Osteoblast (primary cell): ENCODE measurements around the gene ANGEL1. TPM values are rescaled to one million over a fixed set of nuclear protein-coding genes. Genes with fewer than 3 reads are reported as not detected.

Experiments
- DNase-seq: peaks from one replicate; pipeline ENCODE4 v3.0.0; 2011; ENCODE audit warnings: low spot score, mixed read lengths; ENCODE audit not compliant: insufficient read length; ENCODE audit errors: missing footprints
- H2AFZ ChIP-seq: 2 replicates; pipeline ENCODE4 v1.6.0; 2011; ENCODE audit warnings: mild to moderate bottlenecking, low read length
- H3K27ac ChIP-seq: 2 replicates; pipeline ENCODE4 v1.5.1; 2011; ENCODE audit warnings: mild to moderate bottlenecking, low read depth, low read length, moderate library complexity
- H3K27me3 ChIP-seq: 2 replicates; pipeline ENCODE4 v1.6.0; 2012; ENCODE audit warnings: mild to moderate bottlenecking, control low read depth, inconsistent platforms, low read length, moderate library complexity; ENCODE audit not compliant: insufficient read depth
- H3K36me3 ChIP-seq: 2 replicates; pipeline ENCODE4 v1.5.1; 2011; ENCODE audit warnings: mild to moderate bottlenecking, low read length, control low read depth, moderate library complexity; ENCODE audit not compliant: insufficient read depth
- H3K4me1 ChIP-seq: 2 replicates; pipeline ENCODE4 v1.5.1; 2011; ENCODE audit warnings: mild to moderate bottlenecking, low read length, control low read depth, moderate library complexity; ENCODE audit not compliant: insufficient read depth
- H3K4me2 ChIP-seq: 2 replicates; pipeline ENCODE4 v1.6.0; 2011; ENCODE audit warnings: mild to moderate bottlenecking, low read length; ENCODE audit not compliant: insufficient read depth
- H3K4me3 ChIP-seq: fragments of 200-600 bp; sonication (generic); 3 replicates; pipeline ENCODE4 v1.5.1; 2012; ENCODE audit warnings: mild to moderate bottlenecking, low read length, inconsistent platforms; ENCODE audit not compliant: insufficient read depth
- H3K79me2 ChIP-seq: 2 replicates; pipeline ENCODE4 v1.6.0; 2012; ENCODE audit warnings: mild to moderate bottlenecking, low read length, control low read depth, inconsistent platforms; ENCODE audit not compliant: insufficient read depth
- H3K9me3 ChIP-seq: 2 replicates; pipeline ENCODE4 v1.5.1; 2011; ENCODE audit warnings: low read depth, low read length, control low read depth
- H4K20me1 ChIP-seq: 2 replicates; pipeline ENCODE4 v1.6.0; 2012; ENCODE audit warnings: mild to moderate bottlenecking, low read length, control low read depth; ENCODE audit not compliant: insufficient read depth
- CTCF ChIP-seq: IDR thresholded peaks from 2 replicates; pipeline ENCODE4 v1.5.1; 2011; ENCODE audit warnings: mild to moderate bottlenecking, low read depth, low read length, moderate library complexity; ENCODE audit errors: extremely low read depth
- total RNA-seq: library from RNA; depleted of rRNA; stranded (reverse); fragments of >200 nt; gene quantifications from 2 replicates; pipeline ENCODE4 v1.2.3, GENCODE V29; 2012

The ANGEL1 gene
- total RNA-seq, 1 donor, result 8.3 TPM

DNA sequence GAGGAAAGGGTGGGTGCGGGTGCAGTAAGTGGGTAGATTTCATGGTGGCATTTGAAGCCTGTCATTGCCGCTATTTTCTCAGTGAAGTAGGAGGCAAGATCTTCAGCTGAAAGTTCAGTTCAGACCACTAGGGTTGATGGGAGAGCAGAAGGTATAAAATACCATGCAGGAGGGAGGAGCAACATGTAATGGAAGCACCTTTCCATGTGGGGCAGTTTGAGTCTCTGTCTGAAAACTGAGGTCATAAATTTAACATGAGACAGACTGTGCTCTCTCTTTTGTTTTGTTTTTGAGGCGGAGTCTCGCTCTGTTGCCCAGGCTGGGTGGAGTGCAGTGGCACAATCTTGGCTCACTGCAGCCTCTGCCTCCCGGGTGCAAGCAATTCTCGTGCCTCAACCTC lies 36.2 kb upstream of the ANGEL1 start:
- no peak overlapping the region for H3K4me2 ChIP-seq
- H2AFZ ChIP-seq, result no peak overlapping the region
- H3K27me3 ChIP-seq, result peaks cover 4% of the 10 kb centered on the region
- H3K79me2 ChIP-seq, result no peaks in the 10 kb centered on the region
- TF ChIP-seq CTCF, result no peak
- H3K27ac ChIP-seq, result no peak overlapping the region
- no peaks in the 10 kb centered on the region for H3K36me3 ChIP-seq
- no peak overlapping the region for H3K4me3 ChIP-seq
- H4K20me1 ChIP-seq, result no peaks in the 10 kb centered on the region
- no peak for DNase-seq
- H3K4me1 ChIP-seq, result no peaks in the 10 kb centered on the region
- no peaks in the 10 kb centered on the region for H3K9me3 ChIP-seq

DNA sequence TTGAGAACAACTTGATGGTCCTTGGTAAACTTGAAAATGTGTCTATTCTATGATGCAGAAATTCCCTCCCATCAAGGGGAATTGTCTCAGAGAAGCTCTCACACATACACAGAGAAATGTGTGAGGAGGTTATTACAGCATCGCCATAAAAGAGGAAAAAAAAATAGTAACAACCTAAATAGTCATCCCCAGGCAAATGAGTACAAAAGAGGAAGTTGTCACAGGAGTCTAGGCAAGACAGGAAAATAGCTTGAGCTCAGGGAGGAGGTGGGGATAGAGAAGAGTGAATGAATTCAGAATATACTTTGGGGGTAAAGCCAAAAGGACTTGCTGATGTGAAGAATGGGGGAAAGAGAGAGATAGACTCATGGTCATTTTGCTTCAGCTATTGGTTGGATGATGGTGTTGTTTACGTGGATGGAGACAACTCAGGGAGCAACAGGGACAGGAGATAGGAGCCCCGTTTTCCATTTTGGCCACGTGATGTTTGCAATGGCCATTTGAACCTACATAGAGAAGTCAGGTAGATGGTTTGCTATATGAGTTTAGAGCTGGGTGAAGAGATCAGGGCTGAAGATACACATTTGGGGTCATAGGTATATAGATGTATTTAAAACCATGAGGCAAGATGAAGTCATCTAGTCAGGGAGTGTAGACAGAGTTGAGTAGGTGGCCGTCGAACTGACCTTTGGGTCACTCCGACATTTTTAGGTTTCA lies 33.8 kb upstream of the ANGEL1 start:
- Histone ChIP-seq H3K9me3 (no peaks in the 10 kb centered on the region), H3K79me2 (no peaks in the 10 kb centered on the region), H3K27me3 (peaks cover 4% of the 10 kb centered on the region), H2AFZ (no peak overlapping the region), H3K4me1 (no peaks in the 10 kb centered on the region), H4K20me1 (no peaks in the 10 kb centered on the region), H3K4me3 (no peak overlapping the region), H3K36me3 (no peaks in the 10 kb centered on the region), H3K27ac (no peak overlapping the region), H3K4me2 (no peak overlapping the region)
- no peak for DNase-seq
- no peak for TF ChIP-seq CTCF

- Histone ChIP-seq H3K4me3 (no peak overlapping the region), H3K27me3 (peaks cover 7% of the 10 kb centered on the region), H4K20me1 (no peaks in the 10 kb centered on the region), H2AFZ (peak overlapping the region; percentile 16), H3K9me3 (no peaks in the 10 kb centered on the region), H3K4me1 (no peaks in the 10 kb centered on the region), H3K4me2 (no peak overlapping the region), H3K27ac (no peak overlapping the region), H3K36me3 (no peaks in the 10 kb centered on the region), H3K79me2 (no peaks in the 10 kb centered on the region)
- peak; percentile 16 for TF ChIP-seq CTCF
- no peak for DNase-seq
These were observed 31.5 kb upstream of the ANGEL1 start for GRCh38 chr14:76844223-76844622.

DNA sequence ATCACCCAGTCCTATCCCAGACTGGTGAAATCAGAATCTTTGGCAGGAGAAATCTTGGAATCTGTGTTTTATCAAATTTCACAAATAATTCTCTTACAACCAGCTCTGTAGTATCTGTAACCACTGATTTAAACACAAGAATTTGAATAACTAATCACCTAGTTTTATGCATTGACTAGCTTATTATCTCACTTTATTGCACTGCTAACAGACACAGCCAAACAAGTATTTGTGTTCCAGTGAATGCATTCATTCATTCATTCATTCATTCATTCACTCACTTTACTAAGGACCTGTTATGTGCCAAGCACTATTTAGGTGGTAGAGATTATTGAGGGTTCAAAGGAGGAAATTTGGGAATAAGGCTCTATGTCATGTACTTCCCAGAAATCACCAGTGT lies 29.7 kb upstream of the ANGEL1 start:
- Histone ChIP-seq H2AFZ (no peak overlapping the region), H3K27me3 (peaks cover 17% of the 10 kb centered on the region), H3K4me1 (no peaks in the 10 kb centered on the region), H3K36me3 (no peaks in the 10 kb centered on the region), H4K20me1 (no peaks in the 10 kb centered on the region), H3K27ac (no peak overlapping the region), H3K4me2 (no peak overlapping the region), H3K4me3 (no peak overlapping the region), H3K9me3 (no peaks in the 10 kb centered on the region), H3K79me2 (no peaks in the 10 kb centered on the region)
- DNase-seq, result no peak
- no peak for TF ChIP-seq CTCF
